Right renal cortex interstitium (tissue), 3 donors: ENCODE results near the gene GRID1. TPM values are rescaled to one million over a fixed set of nuclear protein-coding genes. Genes with fewer than 3 reads are reported as not detected.

Experiments
- DNase-seq, 3 donors: peaks; one replicate each; pipeline ENCODE4 v3.0.0-alpha.2; 2013; ENCODE audit warnings: low read depth in 3 of 3, low spot score in 2 of 3
- polyA plus RNA-seq, 3 donors: library from polyadenylated mRNA; unstranded; fragments of 120-200 nt; gene quantifications; one replicate each; pipeline ENCODE4 v1.2.1, GENCODE V29; 2013; ENCODE audit not compliant: insufficient read length in 3 of 3

GRID1 gene
- polyA plus RNA-seq, 3 donors = 1.6 to 1.8 (median 1.7) TPM

DNA sequence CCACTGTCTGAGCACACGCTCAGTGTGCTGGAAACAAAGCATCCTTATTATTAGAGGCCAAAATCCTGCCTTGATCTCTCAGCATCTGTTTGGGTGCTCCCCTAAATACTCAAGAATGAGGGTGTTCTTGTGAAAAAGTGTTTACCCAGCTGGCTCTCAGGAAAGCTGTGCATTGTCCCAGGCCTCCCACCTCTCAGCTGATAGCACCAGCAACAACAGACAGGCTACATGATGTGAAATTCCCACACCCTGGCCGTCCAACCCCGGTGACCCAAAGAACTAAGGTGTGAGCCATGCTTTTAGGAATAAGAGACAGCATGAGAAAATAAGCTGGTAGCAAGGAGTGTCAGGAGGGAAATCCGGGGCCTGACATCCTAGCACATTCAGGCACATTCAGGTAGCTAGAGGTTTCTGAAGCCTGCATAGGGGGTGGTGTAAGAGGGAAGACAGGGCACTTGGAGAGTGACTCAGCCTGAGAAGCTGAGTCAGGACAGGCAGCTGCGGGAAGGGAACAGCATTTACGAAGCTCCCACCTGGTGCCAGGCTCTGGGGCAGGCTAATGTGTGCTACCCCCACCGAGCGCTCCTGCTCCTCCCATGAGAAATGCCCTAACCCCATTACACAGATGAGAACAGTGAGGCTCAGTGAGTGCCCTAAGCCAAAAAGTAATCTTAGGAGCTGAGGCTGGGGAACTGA lies 205.6 kb downstream of the GRID1 start:
- DNase-seq = no peak

DNA sequence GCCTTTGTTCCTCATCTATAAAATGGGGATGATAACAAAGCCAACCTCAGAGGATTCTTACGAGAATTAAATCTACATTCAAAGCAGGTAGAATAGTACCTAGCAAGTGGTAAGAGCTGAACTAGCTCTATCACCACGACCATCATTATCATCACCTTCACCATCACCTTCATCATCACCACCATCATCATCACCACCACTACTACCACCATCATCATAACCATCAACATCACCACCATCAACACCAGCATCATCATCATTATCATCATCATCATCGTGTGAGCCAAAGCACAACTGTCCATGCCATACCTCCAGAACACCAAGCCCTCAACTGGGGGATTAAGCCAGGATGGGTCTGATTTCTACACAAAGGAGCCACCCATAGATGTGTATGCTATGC lies 206.8 kb downstream of the GRID1 start:
- DNase-seq = no peak

DNA sequence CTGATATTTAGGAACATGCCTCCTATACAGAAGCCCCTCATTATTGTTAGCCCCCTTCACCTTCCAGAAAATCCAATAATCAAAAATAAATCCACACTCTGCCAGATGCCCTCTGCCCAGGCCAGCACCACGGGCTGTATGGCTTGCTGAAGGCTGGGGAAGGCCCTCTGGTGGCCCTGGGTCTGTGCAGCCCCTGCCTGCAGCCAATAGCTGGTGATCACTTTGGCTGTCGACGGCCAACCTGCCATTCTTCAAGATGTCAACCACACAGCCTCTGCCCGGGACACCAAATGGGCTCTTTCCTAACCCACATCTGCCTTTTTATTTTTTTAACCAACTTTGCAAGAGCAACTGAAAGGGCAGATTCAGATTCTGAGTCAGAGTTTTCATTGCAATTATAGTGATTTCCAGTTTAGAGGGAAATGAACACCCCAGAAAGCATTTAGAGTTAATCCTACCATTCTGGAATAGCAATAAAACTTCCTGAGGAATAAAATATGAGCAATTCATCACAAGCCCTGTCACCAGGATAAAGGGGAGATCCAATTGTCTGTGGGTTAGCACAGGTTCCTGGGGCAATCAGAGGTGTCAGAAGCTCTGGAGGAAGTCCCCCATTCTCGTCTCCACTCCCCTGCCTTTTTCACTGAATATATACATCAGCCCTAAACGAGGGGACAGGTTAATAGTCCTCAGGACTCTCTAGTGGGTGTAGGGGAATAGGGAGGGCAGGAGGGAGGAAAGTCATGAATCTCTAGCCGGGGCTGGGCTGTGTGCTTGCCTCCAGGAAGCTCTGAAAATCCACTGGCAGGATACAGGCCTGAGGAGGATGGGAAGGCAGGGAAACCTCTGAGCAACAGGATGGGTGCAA lies 211.3 kb downstream of the GRID1 start:
- DNase-seq = no peak

DNA sequence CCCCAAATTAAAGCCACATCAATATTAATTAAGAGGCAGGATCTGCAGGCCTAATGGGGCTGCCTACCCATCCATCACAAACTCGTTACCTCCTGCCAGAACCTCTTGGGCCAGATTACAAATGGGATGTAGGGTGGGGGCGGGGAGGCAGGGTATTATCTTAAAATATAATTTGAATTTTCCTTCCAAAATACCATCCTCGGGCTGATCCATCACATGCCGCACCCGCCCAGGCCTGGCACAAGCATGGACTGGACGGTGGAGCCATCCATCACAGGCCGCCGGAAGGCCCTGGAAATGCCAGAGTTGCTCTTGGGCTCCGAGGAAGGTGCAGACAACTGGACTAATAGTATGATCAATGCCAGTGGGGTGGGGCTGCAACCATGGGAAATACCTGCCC lies 212.8 kb downstream of the GRID1 start:
- DNase-seq = no peak

GRCh38 chr10:86152911-86153310 lies 213.7 kb downstream of the GRID1 start:
- no peak for DNase-seq

DNA sequence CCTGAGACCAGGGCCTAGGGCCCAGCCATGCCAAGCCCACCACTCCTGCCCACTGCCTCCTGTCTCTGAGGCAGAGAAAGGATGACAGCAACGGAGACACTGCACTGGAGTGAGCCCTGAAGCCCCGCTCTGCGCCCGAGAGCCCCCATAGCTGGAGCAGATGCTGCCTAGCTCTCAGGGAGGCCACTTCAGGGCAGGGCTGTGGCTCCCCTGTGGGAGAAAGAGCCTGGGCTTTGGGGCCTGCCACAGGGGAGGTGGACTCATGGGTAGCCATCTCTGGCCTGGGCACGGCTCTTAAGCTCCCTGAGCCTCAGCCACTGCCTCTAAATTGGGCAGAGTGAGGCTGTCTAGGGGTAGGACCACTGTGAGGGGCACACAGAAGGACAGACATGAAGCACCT lies 214.2 kb downstream of the GRID1 start:
- DNase-seq = no peak

- no peak for DNase-seq
Measured at GRCh38 chr10:86151613-86152012, 215.0 kb downstream of the GRID1 start.

DNA sequence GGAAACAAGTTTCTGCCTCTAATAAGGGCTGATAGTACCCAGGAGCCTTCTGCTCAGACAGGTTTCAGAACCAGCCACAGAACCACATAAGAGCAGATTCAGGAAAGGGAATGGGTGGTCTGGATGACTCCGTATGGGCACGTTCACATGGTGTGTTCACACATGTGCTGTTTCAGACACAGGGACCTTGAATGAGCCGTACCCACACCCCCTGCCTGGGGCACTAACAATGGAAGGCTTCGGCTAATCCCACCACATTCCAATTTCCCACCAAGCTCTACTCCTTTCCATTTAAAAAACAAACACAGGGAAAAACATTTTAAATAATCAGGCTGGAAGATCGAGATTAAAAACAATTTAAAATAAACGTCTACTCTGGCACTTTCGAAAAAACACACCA lies 217.3 kb downstream of the GRID1 start:
- DNase-seq = no peak

DNA sequence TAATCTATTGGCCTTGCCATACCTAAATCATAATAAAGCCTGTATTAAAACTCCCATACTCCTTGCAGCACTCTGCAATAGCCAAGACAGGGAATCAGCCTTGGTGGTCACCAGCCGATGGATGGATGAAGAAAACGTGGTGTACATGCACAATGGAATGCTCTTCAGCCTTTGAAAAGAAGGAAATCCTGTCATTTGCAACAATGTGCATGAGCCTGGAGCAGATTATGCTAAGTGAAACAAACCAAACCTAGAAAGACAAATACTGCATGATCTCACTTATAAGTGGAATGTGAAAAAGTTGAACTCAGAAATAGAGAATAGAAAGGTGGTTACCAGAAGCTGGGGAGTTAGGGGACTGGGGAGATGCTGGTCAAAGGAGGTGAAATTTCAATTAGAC lies 218.5 kb downstream of the GRID1 start:
- no peak for DNase-seq

GRCh38 chr10:86144301-86144700 lies 222.3 kb downstream of the GRID1 start:
- no peak for DNase-seq

- DNase-seq = no peak
Measured at GRCh38 chr10:86141896-86142295, 224.7 kb downstream of the GRID1 start.

DNA sequence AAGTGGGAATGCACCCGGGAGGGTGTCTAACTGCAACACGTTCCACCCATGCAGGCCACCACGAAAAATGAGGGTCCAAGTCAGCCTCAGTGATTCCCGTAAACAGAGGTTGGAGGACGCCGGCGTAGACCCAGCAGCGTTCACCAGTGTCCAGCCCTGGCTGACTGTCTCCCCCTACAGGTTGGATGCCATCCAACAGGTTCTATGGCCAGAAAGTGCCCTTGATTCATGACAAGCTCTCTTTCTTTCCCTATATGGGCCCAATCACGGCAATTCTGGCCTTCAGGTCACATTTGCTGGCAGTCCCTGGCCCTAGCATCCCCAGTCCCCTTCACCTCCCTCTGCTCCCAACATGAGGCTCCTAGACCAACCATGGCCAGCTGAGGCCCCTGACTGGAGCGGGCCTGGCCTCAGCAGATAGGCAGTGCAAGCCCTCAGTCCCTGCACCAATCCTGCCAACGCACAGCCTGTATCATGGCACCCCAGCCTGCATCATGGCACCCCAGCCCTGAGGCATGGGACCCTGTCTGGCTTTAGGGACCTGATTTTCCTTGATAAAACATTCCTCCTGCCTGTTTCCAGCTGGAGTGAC lies 227.4 kb downstream of the GRID1 start:
- DNase-seq = no peak

- DNase-seq = no peak
Measured at GRCh38 chr10:86138551-86139065, 228.0 kb downstream of the GRID1 start.

DNA sequence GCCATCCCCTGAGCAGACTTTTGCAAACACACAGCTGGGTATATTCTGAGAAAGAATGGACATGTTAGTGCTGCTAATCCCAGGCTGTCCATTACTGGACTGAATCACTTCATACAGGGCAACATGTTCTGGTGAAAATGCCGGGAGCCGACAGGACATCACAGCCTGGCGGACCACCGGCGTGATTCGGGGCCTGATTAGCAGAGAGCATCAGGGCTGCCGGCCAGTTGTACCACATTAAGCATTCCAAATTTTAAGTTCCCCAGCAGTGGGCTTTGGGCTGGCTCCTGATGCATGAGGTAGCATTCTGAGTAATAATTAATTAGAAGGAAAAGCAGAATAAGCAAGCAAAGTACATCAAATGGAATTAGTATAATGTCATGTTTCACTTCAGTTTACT lies 229.0 kb downstream of the GRID1 start:
- DNase-seq = no peak

DNA sequence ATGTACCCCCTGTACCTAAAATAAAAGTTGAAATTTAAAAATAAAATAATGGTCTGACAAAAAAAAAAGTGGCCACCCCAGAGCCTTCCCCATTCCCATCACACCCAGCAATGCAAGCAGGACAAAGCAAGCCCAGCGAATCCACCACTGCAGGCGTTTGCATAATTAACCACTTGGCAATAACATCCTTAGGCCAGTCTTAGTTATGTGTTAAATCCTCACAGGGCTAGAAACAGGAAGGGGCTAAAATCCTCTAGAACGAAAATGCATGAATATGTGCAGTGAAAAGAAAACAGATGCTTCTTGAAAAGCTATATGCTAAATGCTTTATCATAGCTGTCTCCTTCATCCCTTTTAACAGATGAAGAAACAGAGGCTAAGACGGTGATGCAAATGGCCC lies 229.7 kb downstream of the GRID1 start:
- no peak for DNase-seq

DNA sequence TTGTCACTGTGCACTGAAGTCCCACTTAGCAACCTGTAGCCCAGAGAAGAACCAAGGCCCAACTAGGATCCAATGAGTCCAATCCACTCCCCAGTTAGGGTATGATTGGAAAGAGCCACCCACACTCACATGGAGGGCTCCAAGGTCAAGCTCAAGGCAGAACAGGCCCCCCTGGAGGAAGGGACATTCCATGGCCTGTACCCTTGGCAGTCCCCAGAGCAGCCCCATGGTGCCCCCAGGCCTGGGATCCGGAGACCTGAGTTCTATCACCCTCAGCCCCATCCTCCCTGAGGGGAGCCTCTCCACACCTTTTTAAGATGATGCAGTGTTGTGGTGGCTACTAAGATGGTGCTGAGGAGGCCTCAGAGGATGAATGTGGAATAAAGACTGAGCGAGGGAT lies 231.4 kb downstream of the GRID1 start:
- DNase-seq = no peak

GRCh38 chr10:86130737-86131475 lies 235.7 kb downstream of the GRID1 start:
- no peak for DNase-seq

GRCh38 chr10:86130041-86130440 lies 236.6 kb downstream of the GRID1 start:
- no peak for DNase-seq

DNA sequence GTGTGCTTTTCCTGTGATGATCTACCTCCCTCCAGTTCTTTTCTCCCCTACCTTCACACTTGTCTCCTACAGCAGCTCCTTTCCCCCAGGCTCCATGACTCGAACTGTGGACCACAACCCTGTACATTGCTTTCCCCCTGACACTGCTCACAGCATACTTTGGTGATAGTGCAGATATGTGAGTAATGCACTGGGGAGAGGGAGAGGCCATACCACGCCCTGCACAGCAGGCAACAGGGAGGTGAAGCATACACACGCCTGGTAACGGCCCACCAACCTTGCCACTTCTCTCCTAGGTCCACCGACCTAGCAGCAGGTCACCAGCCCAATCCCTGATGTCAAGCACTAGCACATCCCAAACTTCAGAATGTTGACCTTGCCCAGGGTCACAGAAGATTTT lies 238.2 kb downstream of the GRID1 start:
- DNase-seq = no peak

DNA sequence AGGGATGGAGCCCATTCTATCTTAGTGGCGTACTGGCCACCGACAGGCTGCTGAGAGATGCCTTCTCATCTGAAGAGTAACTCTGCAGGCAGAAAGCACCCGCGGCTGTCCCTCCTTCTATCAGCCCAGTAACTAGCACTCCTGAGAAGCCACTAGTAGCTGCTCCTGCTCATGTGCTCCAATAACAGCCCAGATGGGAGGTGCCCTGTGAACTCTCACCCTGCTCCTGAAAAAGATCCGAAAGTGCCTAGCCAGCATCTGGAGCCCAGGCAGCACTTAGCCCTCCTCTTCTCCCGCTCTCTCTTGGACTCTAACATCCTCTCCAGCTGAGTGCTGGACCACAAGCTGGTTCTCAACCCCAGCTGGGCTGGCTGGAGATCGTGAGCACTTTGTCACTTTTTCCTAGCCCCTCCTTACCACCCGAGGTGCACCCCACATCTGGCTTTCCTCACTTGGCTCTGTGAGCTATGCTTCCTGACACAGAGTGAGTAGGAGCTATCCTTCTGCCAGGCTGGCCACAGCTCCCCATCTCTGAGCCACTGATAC lies 239.2 kb downstream of the GRID1 start:
- DNase-seq = no peak

- no peak for DNase-seq
Measured at GRCh38 chr10:86124734-86125133, 241.9 kb downstream of the GRID1 start.
